ENCODE data around the gene NLRP1.

NLRP1 gene

DNA sequence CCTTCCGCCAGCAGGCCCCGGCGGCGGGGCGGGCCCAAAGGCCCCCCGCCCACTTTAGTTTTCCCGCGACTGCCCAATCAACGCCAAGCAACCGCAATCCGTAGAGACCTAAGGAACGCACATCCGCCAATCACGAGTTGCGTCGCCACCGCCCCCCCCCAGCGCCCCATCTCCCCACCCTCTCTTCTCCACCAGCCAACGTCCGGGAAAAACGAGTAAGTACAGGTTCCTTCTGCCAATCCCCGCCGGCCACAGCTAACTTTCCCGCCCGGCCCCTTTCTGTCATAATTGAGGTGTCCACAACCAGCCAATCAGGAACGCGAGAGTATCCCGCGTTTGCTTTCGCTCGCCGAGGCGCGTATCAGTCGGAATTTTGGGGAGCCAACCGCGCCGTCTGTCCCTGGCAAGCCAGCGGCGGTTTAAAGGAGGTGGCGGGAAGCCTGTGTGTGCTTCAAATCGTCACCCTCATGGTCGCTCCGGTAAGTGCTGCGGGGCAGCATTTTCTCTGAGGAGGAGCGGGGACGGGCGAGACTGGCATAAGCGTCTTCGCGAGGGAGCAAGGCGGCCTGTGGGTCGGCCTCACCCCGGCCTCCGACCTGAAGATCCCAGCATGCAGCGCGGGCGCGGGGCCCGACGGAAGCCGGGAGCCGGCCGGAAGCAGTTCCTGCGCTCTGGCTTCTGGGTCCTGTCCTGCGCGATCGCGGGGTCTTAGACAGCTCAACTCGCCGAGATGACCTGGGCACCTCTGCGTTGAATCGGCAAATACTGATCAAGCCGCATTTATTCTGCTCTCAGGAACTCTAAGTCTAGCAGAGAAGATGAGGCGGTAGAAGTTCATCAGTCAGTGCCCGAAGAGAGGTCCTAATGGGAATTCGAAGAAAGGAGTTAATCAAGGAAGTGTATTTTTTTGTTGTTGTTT lies 97.8 kb downstream of the NLRP1 start, which contains the start of gene MIS12:
Gene MIS12 (plus strand): TSS at position 361 of the 919 bp plus-strand sequence. CDS start 2,297 bp downstream, outside the sequence.
- H3K4me1 ChIP-seq (ENCODE audit: control insufficient read depth in 5 of 5, insufficient read depth in 5 of 5, low read length in 5 of 5) = peaks cover 3 to 28% (median 25%) of the 10 kb centered on the region in 5 donors
- peak within 1 kb of the TSS; percentile 76 to 96 (median 95) for H3K9ac ChIP-seq (ENCODE audit: low read length in 5 of 5)
- no peaks in the 10 kb centered on the region for H3K9me3 ChIP-seq (ENCODE audit: control insufficient read depth in 5 of 5, low read length in 5 of 5)
- H3K27ac ChIP-seq (ENCODE audit: low read depth, low read length) = peak within 1 kb of the TSS; percentile 96
- peaks cover 30 to 44% (median 35%) of the 10 kb centered on the region in 5 donors for H3K36me3 ChIP-seq (ENCODE audit: control insufficient read depth in 5 of 5, insufficient read depth in 5 of 5, low read length in 5 of 5)
- H3K4me3 ChIP-seq (ENCODE audit: low read depth in 1 of 5, low read length in 5 of 5) = peak within 1 kb of the TSS; percentile 90 to 99 (median 96)
- H3K27me3 ChIP-seq (ENCODE audit: control insufficient read depth in 5 of 5, insufficient read depth in 4 of 5, low read length in 5 of 5) = no peaks in the 10 kb centered on the region

DNA sequence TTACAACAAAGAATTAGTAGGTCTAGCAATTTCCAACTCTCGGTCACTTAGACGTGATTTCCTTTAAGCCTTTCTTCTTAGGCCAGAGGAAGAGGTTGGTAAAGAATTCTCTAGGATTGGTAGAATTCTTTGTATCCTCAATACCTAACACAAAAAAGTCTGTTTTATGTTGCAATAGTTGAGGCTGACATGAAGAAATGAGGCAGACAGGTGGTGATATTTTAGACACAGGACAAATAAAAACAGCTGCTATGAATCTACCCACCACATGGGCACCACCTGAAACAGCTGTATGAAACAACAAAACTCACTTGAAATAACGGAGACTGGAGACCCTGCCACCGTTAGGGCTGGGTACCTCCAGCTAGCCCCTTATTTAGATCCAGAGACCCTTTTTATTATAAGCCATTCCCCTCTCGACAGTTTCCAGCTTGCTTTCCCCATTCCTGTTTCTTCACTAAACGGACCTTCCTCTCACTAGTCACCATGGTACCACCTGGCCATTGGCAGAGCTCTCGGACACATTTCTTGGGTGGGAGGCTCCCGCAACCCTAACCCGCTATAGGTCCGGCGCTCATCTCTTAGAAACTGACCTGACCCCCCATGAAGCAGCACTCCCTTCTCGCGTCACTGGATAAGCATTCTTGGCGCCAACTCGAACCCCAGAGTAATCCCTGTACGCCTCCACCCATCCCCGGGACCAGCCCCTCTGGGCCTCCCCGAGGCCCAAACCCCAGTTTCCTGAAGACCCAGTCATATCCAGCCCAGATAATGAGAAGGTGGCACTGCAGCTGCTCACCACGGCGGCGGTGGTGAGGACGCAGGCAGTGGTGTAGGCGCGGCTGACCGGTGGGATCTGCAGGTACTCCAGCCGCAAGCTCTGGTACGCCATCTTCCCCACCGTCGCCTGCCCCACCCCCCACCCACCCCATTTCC lies 98.8 kb downstream of the NLRP1 start, which contains the start of gene DERL2:
Gene DERL2 (minus strand): TSS at position 909 of the 936 bp plus-strand sequence. CDS start 17 bp downstream, at position 892.
- H3K27me3 ChIP-seq (ENCODE audit: control insufficient read depth in 5 of 5, insufficient read depth in 4 of 5, low read length in 5 of 5) = no peaks in the 10 kb centered on the region
- H3K4me1 ChIP-seq (ENCODE audit: control insufficient read depth in 5 of 5, insufficient read depth in 5 of 5, low read length in 5 of 5) = peaks cover 3 to 28% (median 25%) of the 10 kb centered on the region in 5 donors
- peak within 1 kb of the TSS; percentile 90 to 99 (median 96) for H3K4me3 ChIP-seq (ENCODE audit: low read depth in 1 of 5, low read length in 5 of 5)
- peak within 1 kb of the TSS; percentile 76 to 96 (median 95) for H3K9ac ChIP-seq (ENCODE audit: low read length in 5 of 5)
- no peaks in the 10 kb centered on the region for H3K9me3 ChIP-seq (ENCODE audit: control insufficient read depth in 5 of 5, low read length in 5 of 5)
- H3K27ac ChIP-seq (ENCODE audit: low read depth, low read length) = peak within 1 kb of the TSS; percentile 96
- peaks cover 36 to 53% (median 44%) of the 10 kb centered on the region in 5 donors for H3K36me3 ChIP-seq (ENCODE audit: control insufficient read depth in 5 of 5, insufficient read depth in 5 of 5, low read length in 5 of 5)

DNA sequence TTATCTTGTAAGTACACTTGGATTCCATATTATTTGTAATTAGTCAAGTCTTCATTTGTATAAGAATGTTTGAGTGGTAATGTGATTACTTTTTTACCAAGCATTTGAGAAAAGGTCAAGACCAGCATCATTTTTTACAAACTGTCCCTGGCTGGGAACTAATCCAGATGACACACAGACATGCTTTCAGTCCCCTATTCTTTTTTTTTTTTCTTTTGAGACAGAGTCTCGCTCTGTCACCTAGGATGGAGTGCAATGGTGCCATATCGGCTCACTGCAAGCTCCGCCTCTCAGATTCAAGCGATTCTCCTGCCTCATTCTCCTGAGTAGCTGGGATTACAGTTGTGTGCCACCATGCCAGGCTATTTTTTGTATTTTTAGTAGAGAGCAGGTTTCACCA lies 102.9 kb downstream of the NLRP1 start:
- no peaks in the 10 kb centered on the region for H3K27me3 ChIP-seq (ENCODE audit: control insufficient read depth in 5 of 5, insufficient read depth in 4 of 5, low read length in 5 of 5)
- H3K4me3 ChIP-seq (ENCODE audit: low read depth in 1 of 5, low read length in 5 of 5) = no peak overlapping the region
- no peaks in the 10 kb centered on the region for H3K9me3 ChIP-seq (ENCODE audit: control insufficient read depth in 5 of 5, low read length in 5 of 5)
- no peak overlapping the region for H3K27ac ChIP-seq (ENCODE audit: low read depth, low read length)
- H3K4me1 ChIP-seq (ENCODE audit: control insufficient read depth in 5 of 5, insufficient read depth in 5 of 5, low read length in 5 of 5) = peaks cover 0 to 16% (median 12%) of the 10 kb centered on the region in 5 donors
- no peak overlapping the region for H3K9ac ChIP-seq (ENCODE audit: low read length in 5 of 5)
- peaks cover 56 to 74% (median 66%) of the 10 kb centered on the region in 5 donors for H3K36me3 ChIP-seq (ENCODE audit: control insufficient read depth in 5 of 5, insufficient read depth in 5 of 5, low read length in 5 of 5)

DNA sequence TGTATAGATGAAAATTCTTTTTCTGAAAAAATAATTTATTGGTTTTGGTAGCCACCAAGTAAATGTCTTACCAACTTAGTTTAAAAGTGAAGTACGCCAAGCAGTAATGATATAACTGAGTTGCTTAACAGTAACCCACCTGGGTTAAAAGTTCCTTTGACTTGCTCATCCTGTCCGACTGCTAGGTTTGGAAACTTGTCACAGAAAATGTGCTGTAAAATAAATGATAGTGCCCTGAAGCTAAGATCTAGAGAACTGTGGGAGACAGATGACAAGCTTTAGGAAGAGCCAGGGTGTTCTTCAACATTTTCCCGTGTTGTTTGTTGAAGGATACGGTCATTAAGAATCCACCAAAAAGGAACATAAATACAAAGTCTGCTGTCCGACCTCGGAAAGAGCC lies 103.3 kb downstream of the NLRP1 start:
- Histone ChIP-seq H3K4me1 (ENCODE audit: control insufficient read depth in 5 of 5, insufficient read depth in 5 of 5, low read length in 5 of 5) (peaks cover 0 to 16% (median 12%) of the 10 kb centered on the region in 5 donors), H3K9me3 (ENCODE audit: control insufficient read depth in 5 of 5, low read length in 5 of 5) (no peaks in the 10 kb centered on the region), H3K27me3 (ENCODE audit: control insufficient read depth in 5 of 5, insufficient read depth in 4 of 5, low read length in 5 of 5) (no peaks in the 10 kb centered on the region), H3K4me3 (ENCODE audit: low read depth in 1 of 5, low read length in 5 of 5) (no peak overlapping the region), H3K36me3 (ENCODE audit: control insufficient read depth in 5 of 5, insufficient read depth in 5 of 5, low read length in 5 of 5) (peaks cover 57 to 74% (median 68%) of the 10 kb centered on the region in 5 donors), H3K9ac (ENCODE audit: low read length in 5 of 5) (no peak overlapping the region), H3K27ac (ENCODE audit: low read depth, low read length) (no peak overlapping the region)

DNA sequence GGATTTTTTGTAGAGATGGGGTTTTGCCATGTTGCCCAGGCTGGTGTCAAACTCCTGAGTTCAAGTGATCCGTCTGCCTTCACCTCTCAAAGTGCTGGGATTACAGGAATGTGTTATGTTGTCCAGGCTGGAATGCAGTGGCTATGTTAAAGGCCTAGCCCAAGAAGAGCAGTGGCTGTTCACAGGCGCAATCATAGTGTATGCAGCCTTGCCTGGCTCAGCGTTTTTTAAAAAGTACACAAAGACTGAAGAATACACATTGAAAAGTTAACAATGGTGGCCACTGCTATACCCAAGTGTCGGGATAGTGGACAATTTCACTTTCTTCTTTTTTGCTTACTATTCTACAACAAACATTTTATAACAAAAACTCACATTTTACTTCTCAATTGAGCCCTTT lies 105.3 kb downstream of the NLRP1 start:
- Histone ChIP-seq H3K9me3 (ENCODE audit: control insufficient read depth in 5 of 5, low read length in 5 of 5) (no peaks in the 10 kb centered on the region), H3K36me3 (ENCODE audit: control insufficient read depth in 5 of 5, insufficient read depth in 5 of 5, low read length in 5 of 5) (peaks cover 64 to 84% (median 75%) of the 10 kb centered on the region in 5 donors), H3K27me3 (ENCODE audit: control insufficient read depth in 5 of 5, insufficient read depth in 4 of 5, low read length in 5 of 5) (no peaks in the 10 kb centered on the region), H3K4me1 (ENCODE audit: control insufficient read depth in 5 of 5, insufficient read depth in 5 of 5, low read length in 5 of 5) (no peaks in the 10 kb centered on the region), H3K9ac (ENCODE audit: low read length in 5 of 5) (no peak overlapping the region), H3K4me3 (ENCODE audit: low read depth in 1 of 5, low read length in 5 of 5) (no peak overlapping the region), H3K27ac (ENCODE audit: low read depth, low read length) (no peak overlapping the region)

DNA sequence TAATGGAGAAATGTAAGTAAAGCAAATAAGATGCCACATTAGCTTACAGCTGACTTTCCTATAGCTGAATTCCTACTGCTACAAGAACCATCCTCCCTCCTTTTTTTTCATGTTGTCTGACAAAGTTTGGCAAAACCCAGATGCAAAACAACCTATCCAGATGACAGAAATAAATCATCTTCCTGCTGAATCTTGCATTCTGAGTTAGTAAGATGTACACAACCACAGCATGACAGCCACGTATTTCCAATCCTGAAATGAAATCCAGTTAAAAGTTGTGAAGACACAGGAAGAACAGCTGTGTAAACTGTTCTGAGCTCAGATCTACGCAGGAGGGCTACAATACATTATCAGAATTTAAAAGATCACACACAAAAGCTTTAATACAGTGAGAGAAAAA lies 110.4 kb downstream of the NLRP1 start:
- Histone ChIP-seq H3K36me3 (ENCODE audit: control insufficient read depth in 5 of 5, insufficient read depth in 5 of 5, low read length in 5 of 5) (peaks cover 34 to 63% (median 53%) of the 10 kb centered on the region in 5 donors), H3K27me3 (ENCODE audit: control insufficient read depth in 5 of 5, insufficient read depth in 4 of 5, low read length in 5 of 5) (no peaks in the 10 kb centered on the region), H3K9me3 (ENCODE audit: control insufficient read depth in 5 of 5, low read length in 5 of 5) (no peaks in the 10 kb centered on the region), H3K27ac (ENCODE audit: low read depth, low read length) (no peak overlapping the region), H3K4me3 (ENCODE audit: low read depth in 1 of 5, low read length in 5 of 5) (no peak overlapping the region), H3K9ac (ENCODE audit: low read length in 5 of 5) (no peak overlapping the region), H3K4me1 (ENCODE audit: control insufficient read depth in 5 of 5, insufficient read depth in 5 of 5, low read length in 5 of 5) (peaks cover 0 to 7% (median 5%) of the 10 kb centered on the region in 5 donors)

DNA sequence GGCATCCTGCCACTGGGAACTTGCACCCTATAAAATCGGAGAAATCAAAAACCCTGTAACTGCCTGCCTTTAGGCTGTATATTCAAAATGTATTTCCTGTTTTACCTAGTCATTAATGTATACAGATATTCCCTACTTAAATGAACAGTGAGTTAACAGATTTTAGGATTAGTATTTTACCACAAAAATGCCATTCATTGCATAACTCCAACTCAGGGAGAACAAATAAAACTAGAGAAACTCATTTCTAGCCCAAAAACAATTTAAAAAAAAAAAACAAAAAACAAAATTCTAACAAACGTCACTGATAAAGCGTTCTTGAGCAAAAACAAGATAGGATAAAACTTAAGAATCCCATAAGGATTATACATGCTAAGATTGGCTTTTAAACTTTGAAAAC lies 111.8 kb downstream of the NLRP1 start:
- Histone ChIP-seq H3K4me1 (ENCODE audit: control insufficient read depth in 5 of 5, insufficient read depth in 5 of 5, low read length in 5 of 5) (peaks cover 4 to 17% (median 16%) of the 10 kb centered on the region in 5 donors), H3K9me3 (ENCODE audit: control insufficient read depth in 5 of 5, low read length in 5 of 5) (no peaks in the 10 kb centered on the region), H3K9ac (ENCODE audit: low read length in 5 of 5) (no peak overlapping the region), H3K27me3 (ENCODE audit: control insufficient read depth in 5 of 5, insufficient read depth in 4 of 5, low read length in 5 of 5) (no peaks in the 10 kb centered on the region), H3K4me3 (ENCODE audit: low read depth in 1 of 5, low read length in 5 of 5) (no peak overlapping the region), H3K36me3 (ENCODE audit: control insufficient read depth in 5 of 5, insufficient read depth in 5 of 5, low read length in 5 of 5) (peaks cover 24 to 49% (median 40%) of the 10 kb centered on the region in 5 donors), H3K27ac (ENCODE audit: low read depth, low read length) (no peak overlapping the region)

DNA sequence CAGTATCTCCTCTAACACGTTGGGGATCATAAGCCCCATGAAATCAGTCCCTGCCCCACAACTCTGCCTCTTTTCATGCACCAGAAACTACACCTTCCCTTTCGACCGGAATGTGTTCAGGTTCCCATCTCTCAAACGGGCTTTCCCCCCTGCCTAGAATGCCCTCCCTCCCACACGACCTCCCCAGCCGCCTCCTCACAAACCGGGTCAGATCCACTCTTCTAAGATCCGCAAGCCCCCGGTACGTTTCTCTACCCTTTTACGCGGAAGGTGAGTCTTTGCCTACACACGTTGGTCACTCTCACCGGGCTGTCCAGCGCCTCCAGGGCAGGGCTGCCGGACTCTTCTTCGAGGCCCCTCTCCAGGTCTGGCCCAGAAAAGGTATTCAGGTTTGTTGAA lies 116.2 kb downstream of the NLRP1 start:
- H3K4me1 ChIP-seq (ENCODE audit: control insufficient read depth in 5 of 5, insufficient read depth in 5 of 5, low read length in 5 of 5) = peaks cover 4 to 27% (median 21%) of the 10 kb centered on the region in 5 donors
- H3K36me3 ChIP-seq (ENCODE audit: control insufficient read depth in 5 of 5, insufficient read depth in 5 of 5, low read length in 5 of 5) = peaks cover 2 to 15% (median 10%) of the 10 kb centered on the region in 5 donors
- peak overlapping the region; percentile 48 for H3K27ac ChIP-seq (ENCODE audit: low read depth, low read length)
- H3K9me3 ChIP-seq (ENCODE audit: control insufficient read depth in 5 of 5, low read length in 5 of 5) = no peaks in the 10 kb centered on the region
- H3K4me3 ChIP-seq (ENCODE audit: low read depth in 1 of 5, low read length in 5 of 5) = peak overlapping the region; percentile 86 to 95 (median 90)
- H3K27me3 ChIP-seq (ENCODE audit: control insufficient read depth in 5 of 5, insufficient read depth in 4 of 5, low read length in 5 of 5) = no peaks in the 10 kb centered on the region
- peak overlapping the region; percentile 76 to 92 (median 88) for H3K9ac ChIP-seq (ENCODE audit: low read length in 5 of 5)

DNA sequence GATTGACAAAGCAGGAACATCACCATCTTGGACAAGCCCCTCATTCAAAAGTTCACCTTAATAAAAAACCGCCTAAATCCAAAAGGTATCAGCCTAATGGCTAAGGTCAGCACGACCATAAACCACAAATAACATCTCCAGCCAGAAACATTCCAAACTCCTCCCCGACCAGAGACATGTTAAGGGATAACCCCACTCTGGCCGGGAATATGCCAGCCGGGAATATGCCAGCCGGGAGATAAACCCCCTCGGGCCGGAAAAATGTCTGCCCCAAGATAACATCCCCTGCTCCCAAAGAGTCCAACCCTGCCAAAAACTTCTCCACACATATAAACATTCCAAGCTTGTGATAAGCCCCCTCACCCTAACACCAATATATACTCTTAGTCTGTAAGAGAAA lies 116.9 kb downstream of the NLRP1 start:
- H3K4me1 ChIP-seq (ENCODE audit: control insufficient read depth in 5 of 5, insufficient read depth in 5 of 5, low read length in 5 of 5) = peaks cover 4 to 27% (median 21%) of the 10 kb centered on the region in 5 donors
- peak overlapping the region; percentile 86 to 95 (median 90) for H3K4me3 ChIP-seq (ENCODE audit: low read depth in 1 of 5, low read length in 5 of 5)
- peaks cover 0 to 10% (median 6%) of the 10 kb centered on the region in 5 donors for H3K36me3 ChIP-seq (ENCODE audit: control insufficient read depth in 5 of 5, insufficient read depth in 5 of 5, low read length in 5 of 5)
- H3K9me3 ChIP-seq (ENCODE audit: control insufficient read depth in 5 of 5, low read length in 5 of 5) = no peaks in the 10 kb centered on the region
- H3K27me3 ChIP-seq (ENCODE audit: control insufficient read depth in 5 of 5, insufficient read depth in 4 of 5, low read length in 5 of 5) = no peaks in the 10 kb centered on the region
- no peak overlapping the region for H3K27ac ChIP-seq (ENCODE audit: low read depth, low read length)
- H3K9ac ChIP-seq (ENCODE audit: low read length in 5 of 5) = peak overlapping the region; percentile 76 to 92 (median 88)

Measured in subcutaneous abdominal adipose tissue (tissue), 5 donors.